Panc1 (cell line): Measurements from ENCODE around the gene AKT3.

ENCODE experiments used
- CTCF ChIP-seq: fragments of 450-650 bp; IDR thresholded peaks from 2 replicates; pipeline ENCODE4 v1.5.1; 2017; ENCODE audit warnings: mild to moderate bottlenecking
- POLR2AphosphoS5 ChIP-seq: IDR thresholded peaks from 2 replicates; pipeline ENCODE4 v1.6.1; 2012; ENCODE audit warnings: mild to moderate bottlenecking, low read depth, low read length, moderate library complexity
- REST ChIP-seq, 2 experiments: IDR thresholded peaks; 2 replicates each; pipeline ENCODE4 v1.6.1; 2011 to 2012; ENCODE audit warnings: low read depth in 2 of 2, control low read depth in 1 of 2, low read length in 1 of 2, mild to moderate bottlenecking in 1 of 2, moderate library complexity in 1 of 2; ENCODE audit not compliant: insufficient read depth in 1 of 2

- TF ChIP-seq CTCF: no peak
- no peak for TF ChIP-seq POLR2AphosphoS5
- no peak for TF ChIP-seq REST (IDR thresholded peaks at IDR 0.05; ENCODE audit: insufficient read depth in 1 of 2, low read depth in 2 of 2, low read length in 1 of 2)
These were observed 5.7 kb upstream of the AKT3 start for GRCh38 chr1:243855616-243856318.
